Suprapubic skin (tissue), 4 donors: Measurements from ENCODE around the gene LRRC42. TPM values are rescaled to one million over a fixed set of nuclear protein-coding genes. Genes with fewer than 3 reads are reported as not detected.

ENCODE experiments used
- DNase-seq, 2 donors: peaks; one replicate each; pipeline ENCODE4 v3.0.0-alpha.2; 2019; ENCODE audit warnings: low spot score in 2 of 2
- H3K27ac ChIP-seq: fragments of 200-600 bp; sonication (generic); one replicate; pipeline ENCODE4 v1.5.1; 2019
- H3K27me3 ChIP-seq: fragments of 200-600 bp; sonication (generic); one replicate; pipeline ENCODE4 v1.5.1; 2019
- H3K36me3 ChIP-seq: fragments of 200-600 bp; sonication (generic); one replicate; pipeline ENCODE4 v1.5.1; 2019
- H3K4me1 ChIP-seq: fragments of 200-600 bp; sonication (generic); one replicate; pipeline ENCODE4 v1.5.1; 2019
- H3K4me3 ChIP-seq: fragments of 200-600 bp; sonication (generic); one replicate; pipeline ENCODE4 v1.5.1; 2019; ENCODE audit warnings: mild to moderate bottlenecking
- H3K9me3 ChIP-seq: fragments of 200-600 bp; sonication (generic); one replicate; pipeline ENCODE4 v1.5.1; 2019
- CTCF ChIP-seq, 2 donors: fragments of 200-600 bp in 1 of 2; fragments of 450-650 bp in 1 of 2; sonication (generic) in 1 of 2; IDR thresholded peaks; one replicate each; pipeline ENCODE4 v1.5.1; 2016 to 2019; ENCODE audit warnings: antibody characterized with exemption in 2 of 2, mild to moderate bottlenecking in 1 of 2, moderate library complexity in 1 of 2
- EP300 ChIP-seq: sonication (generic); formaldehyde crosslinking; IDR thresholded peaks from one replicate; pipeline ENCODE4 v1.6.1; 2017; ENCODE audit warnings: antibody characterized with exemption
- POLR2A ChIP-seq, 2 donors: fragments of 450-650 bp; IDR thresholded peaks; one replicate each; pipeline ENCODE4 v1.6.1; 2017; ENCODE audit warnings: antibody characterized with exemption in 2 of 2, mild to moderate bottlenecking in 2 of 2, moderate library complexity in 2 of 2
- POLR2AphosphoS5 ChIP-seq, 3 donors: sonication (generic); formaldehyde crosslinking; IDR thresholded peaks; one replicate each; pipeline ENCODE4 v1.6.1; 2017; ENCODE audit warnings: antibody characterized with exemption in 3 of 3
- WGBS: methylation state at CpG from one replicate; pipeline ENCODE4 v1.1.5; 2018; 5-methylcytosine and 5-hydroxymethylcytosine counted together
- total RNA-seq, 4 donors: library from RNA; depleted of rRNA; stranded (reverse); fragments of >200 nt; gene quantifications; one replicate each; pipeline ENCODE4 v1.1.0, GENCODE V29; 2016

LRRC42 gene
- total RNA-seq, 4 donors from 2014 or later: 22.2 to 31.1 (median 28.3) TPM

GRCh38 chr1:53930932-53931331 is 15.2 kb upstream of the LRRC42 start:
- WGBS: 63% methylated on average over 3 of the region's 3 CpGs
- Histone ChIP-seq H3K9me3 (no peaks in the 10 kb centered on the region), H3K4me3 (no peak overlapping the region), H3K4me1 (no peaks in the 10 kb centered on the region), H3K36me3 (peaks cover 28% of the 10 kb centered on the region), H3K27ac (no peak overlapping the region), H3K27me3 (no peaks in the 10 kb centered on the region)
- TF ChIP-seq EP300 (no peak), POLR2A (IDR thresholded peaks at IDR 0.05) (no peak), CTCF (IDR thresholded peaks at IDR 0.05) (no peak), POLR2AphosphoS5 (IDR thresholded peaks at IDR 0.05) (no peak)
- no peak for DNase-seq

- H3K4me3 ChIP-seq: no peak overlapping the region
- H3K27ac ChIP-seq: no peak overlapping the region
- no peaks in the 10 kb centered on the region for H3K4me1 ChIP-seq
- TF ChIP-seq POLR2AphosphoS5 (IDR thresholded peaks at IDR 0.05) (no peak), POLR2A (IDR thresholded peaks at IDR 0.05) (no peak), EP300 (no peak), CTCF (IDR thresholded peaks at IDR 0.05) (no peak)
- no peak for DNase-seq
- 97% methylated on average over 2 of the region's 2 CpGs for WGBS
- H3K27me3 ChIP-seq: no peaks in the 10 kb centered on the region
- peaks cover 28% of the 10 kb centered on the region for H3K36me3 ChIP-seq
- no peaks in the 10 kb centered on the region for H3K9me3 ChIP-seq
Observed at GRCh38 chr1:53931523-53931922, 14.6 kb upstream of the LRRC42 start.

GRCh38 chr1:53934170-53934765 is 11.9 kb upstream of the LRRC42 start:
- H3K27me3 ChIP-seq: no peaks in the 10 kb centered on the region
- 91% methylated on average over 1 of the region's 1 CpG for WGBS
- H3K9me3 ChIP-seq: no peaks in the 10 kb centered on the region
- H3K4me3 ChIP-seq: no peak overlapping the region
- no peak overlapping the region for H3K27ac ChIP-seq
- H3K36me3 ChIP-seq: peaks cover 12% of the 10 kb centered on the region
- TF ChIP-seq EP300 (no peak), POLR2A (IDR thresholded peaks at IDR 0.05) (no peak), CTCF (IDR thresholded peaks at IDR 0.05) (no peak), POLR2AphosphoS5 (IDR thresholded peaks at IDR 0.05) (no peak)
- no peaks in the 10 kb centered on the region for H3K4me1 ChIP-seq
- DNase-seq: no peak

GRCh38 chr1:53936430-53936829 is 9.7 kb upstream of the LRRC42 start:
- no peak overlapping the region for H3K4me3 ChIP-seq
- DNase-seq: no peak
- WGBS: 92% methylated on average over 1 of the region's 1 CpG
- no peaks in the 10 kb centered on the region for H3K27me3 ChIP-seq
- no peaks in the 10 kb centered on the region for H3K4me1 ChIP-seq
- peaks cover 12% of the 10 kb centered on the region for H3K36me3 ChIP-seq
- H3K27ac ChIP-seq: no peak overlapping the region
- no peaks in the 10 kb centered on the region for H3K9me3 ChIP-seq
- TF ChIP-seq POLR2AphosphoS5 (IDR thresholded peaks at IDR 0.05) (no peak), POLR2A (IDR thresholded peaks at IDR 0.05) (no peak)

GRCh38 chr1:53938136-53938830 is 7.9 kb upstream of the LRRC42 start:
- DNase-seq: no peak
- 95% methylated on average over 4 of the region's 4 CpGs for WGBS
- H3K4me1 ChIP-seq: no peaks in the 10 kb centered on the region

More at GRCh38 chr1:53938136-53938830, 7.9 kb upstream of the LRRC42 start:
- Histone ChIP-seq H3K4me3 (no peak overlapping the region), H3K27ac (no peak overlapping the region), H3K36me3 (peaks cover 12% of the 10 kb centered on the region), H3K9me3 (no peaks in the 10 kb centered on the region), H3K27me3 (no peaks in the 10 kb centered on the region)
- no peak for TF ChIP-seq CTCF (IDR thresholded peaks at IDR 0.05)
- TF ChIP-seq POLR2AphosphoS5 (IDR thresholded peaks at IDR 0.05): no peak
- TF ChIP-seq EP300: no peak
- TF ChIP-seq POLR2A (IDR thresholded peaks at IDR 0.05): no peak
